Fibroblast of skin of right biceps (primary cell): Measurements from ENCODE around the gene BNIP3.
"Not testable (repeated sequence)": the region's sequence is repeated elsewhere in the genome, so short reads cannot be mapped to it uniquely, and the experiment has no call there.

Source experiments
- DNase-seq: peaks from one replicate; pipeline ENCODE4 v3.0.0-alpha.2; 2013

BNIP3 gene

DNA sequence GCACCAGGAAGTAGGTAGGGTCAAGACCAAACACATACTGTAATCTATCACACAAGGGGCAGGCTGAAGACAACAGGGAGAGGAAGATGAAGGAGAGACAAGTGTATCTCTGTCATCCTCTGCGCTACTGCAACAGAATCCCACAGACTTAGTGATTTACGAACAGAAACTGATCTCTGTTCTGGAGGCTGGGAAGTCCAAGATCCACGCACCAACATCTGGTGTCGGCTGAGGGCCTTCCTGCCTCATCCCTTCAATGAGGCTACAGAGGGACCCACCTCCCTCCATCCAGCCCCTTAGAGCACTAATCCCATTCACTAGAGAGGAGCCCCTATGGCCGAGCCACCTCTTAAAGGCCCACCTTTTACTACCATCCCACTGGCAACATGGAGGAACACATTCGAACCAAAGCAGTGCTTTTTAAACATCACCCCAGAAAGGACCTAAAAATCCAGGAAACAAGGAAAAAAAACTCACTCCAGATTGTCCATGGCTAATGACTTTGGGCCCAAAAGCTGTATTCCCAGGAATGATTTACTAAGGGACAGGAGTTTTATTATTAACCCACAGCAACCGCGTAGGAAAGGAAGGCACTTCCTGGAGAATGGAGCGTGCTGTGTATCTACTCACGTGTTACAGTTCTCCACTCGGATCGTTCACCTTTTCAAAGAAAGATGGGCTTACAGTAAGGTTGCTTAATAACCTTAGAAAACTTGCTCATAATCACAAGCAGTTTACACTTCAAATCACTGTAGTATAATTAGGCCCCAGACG lies 4.2 kb downstream of the BNIP3 start:
- DNase-seq = no peak

DNA sequence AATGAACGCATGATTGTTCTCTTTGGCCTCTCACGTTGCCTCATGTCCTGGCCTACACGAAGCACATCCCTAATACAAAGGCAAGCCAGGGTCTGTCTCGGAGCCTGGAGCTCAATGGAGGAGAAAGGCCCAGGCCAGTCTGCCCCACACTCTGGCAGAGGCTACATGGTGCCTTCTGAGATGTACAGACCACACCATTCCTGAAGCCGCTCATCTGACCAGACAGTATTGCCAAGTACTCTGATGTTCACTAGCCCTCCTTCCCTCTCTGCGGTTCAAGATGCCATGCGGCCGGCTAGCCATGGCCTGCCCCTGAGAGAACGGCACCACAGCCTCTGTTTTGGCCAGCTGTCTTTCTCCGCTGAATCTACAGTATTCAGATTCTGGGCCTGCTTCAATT lies 5.9 kb downstream of the BNIP3 start:
- DNase-seq = no peak

DNA sequence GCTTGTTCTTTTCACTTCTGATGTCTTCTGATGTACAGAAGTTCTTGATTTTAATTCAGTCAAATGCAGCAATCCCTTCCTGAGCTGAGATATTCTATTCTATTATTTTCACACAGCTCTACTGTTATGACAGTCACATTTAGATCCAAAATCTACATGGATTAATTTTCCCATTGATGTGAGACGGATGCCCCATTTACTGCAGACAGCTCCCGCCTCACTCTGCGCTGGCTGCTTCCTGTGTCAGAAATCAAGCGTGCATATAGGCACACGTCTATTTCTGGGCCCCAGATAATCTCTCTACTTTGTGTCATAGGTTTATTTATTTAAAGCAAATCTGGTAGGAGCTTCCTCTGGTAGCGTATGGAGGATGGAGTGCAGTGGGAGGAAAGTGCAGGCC lies 6.7 kb downstream of the BNIP3 start:
- DNase-seq = no peak

DNA sequence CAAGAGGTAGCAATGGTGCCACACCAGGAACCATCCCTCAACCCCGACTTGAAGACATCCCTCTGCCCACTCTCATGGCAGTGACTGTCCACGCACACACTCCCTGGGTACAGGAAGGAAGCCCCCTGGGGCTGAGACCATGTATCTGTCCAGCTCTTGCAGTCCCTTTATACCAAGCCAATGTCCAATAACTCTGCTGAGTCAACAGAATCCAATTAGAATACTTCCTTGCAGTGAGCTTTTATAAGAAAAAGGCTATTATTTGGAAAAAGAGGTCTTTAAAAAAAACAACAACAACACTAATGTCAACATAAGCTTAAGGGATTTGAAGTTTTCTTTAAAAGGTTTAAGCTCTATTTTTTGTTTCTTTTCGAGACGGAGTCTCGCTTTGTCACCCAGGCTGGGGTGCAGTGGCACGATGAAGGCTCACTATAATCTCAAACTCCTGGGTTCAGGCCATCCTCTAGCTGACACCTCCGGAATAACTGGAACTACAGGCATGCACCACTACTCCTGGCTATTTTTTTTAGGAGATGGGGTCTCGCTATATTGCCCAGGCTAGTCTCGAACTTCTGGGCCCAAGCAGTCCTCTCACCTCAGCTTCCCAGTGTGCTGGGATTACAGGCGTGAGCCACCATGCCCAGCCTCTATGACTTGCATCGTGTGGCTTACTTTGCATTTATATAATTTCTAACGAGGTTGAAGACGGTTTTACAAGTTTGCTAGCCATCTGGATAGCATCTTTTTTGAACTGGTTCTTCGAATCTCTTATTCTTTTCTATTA lies 7.5 kb downstream of the BNIP3 start:
- no peak for DNase-seq

DNA sequence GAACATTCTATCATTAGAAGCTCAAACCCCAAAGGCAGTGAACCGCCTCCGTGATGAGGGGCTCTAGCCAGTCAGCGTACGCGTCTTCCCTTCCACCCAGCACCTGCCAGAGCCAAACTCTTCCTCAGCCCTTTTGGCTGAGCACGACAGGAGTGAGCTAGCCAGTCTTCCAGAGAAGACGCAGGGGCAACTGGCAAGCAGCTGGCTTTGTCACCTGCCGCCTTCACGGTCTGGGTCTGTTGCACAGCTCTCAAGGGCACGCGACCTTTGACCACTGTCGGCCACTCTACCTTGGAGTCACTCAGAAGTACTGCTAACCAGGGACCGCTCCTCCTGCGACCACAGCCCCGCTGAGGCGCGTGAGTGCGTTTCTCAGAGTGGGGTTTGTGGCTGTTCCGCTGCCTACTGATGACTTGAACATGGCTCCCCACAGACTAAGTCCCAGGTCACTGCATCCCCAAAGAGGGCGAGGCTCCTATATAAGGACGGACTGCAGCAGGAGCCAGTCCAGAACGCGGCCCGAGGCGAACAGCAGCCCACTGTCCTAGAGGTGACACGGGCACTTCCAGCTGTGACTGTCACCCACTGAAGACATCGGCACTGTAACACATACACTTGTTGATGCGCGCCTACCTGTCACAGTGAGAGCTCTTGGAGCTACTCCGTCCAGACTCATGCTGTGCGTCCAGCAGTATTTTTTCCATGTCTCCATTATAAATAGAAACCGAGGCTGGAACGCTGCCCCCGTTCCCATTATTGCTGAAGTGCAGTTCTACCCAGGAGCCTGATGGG lies 8.4 kb downstream of the BNIP3 start:
- no peak for DNase-seq

DNA sequence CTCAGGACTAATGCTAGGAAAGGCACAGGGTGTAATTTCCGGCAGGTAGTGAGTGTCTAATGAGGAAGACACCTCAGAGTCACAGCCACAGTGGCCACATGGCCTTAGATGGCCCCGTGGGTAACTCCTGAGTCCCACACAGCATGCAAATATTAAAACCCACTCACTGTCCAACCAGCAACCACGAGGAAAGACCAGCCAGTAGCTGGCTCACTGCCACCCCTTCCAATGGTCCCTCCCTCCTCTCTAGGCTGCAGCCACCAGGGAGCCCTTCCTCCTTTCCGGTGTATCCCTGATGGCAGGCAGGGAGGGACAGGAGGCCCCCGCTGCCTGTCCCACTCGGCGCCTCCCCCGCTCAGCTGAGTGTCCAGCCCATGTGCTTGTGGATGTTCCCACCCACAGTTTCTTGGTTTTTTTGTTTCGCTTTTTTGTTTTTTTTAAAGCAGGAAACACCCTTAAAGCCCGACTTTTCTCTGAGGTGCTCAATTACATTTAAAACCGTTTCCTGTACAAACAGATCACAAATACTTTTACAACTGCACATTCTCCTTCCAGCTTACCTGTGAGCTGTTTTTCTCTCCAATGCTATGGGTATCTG lies 9.2 kb downstream of the BNIP3 start:
- DNase-seq = no peak

DNA sequence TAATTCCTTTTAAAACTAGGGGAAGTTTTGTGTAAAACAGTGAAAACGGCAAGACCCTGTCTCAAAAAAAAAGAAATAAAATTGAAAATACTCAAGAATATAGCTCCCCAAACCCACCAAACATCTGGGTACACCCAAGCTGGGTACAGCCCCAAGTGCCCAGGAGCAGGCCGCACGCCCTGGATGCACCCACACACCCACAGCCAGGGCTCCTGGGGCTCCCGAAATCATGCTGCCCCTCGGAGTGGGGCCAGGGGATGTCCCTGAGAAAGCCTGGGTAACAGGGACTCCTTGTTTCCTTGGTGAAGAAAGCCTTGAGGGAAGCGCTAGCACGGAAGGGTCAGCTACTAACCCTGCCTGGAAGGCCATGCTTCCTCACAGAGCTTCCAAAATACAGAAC lies 10.1 kb downstream of the BNIP3 start:
- no peak for DNase-seq

DNA sequence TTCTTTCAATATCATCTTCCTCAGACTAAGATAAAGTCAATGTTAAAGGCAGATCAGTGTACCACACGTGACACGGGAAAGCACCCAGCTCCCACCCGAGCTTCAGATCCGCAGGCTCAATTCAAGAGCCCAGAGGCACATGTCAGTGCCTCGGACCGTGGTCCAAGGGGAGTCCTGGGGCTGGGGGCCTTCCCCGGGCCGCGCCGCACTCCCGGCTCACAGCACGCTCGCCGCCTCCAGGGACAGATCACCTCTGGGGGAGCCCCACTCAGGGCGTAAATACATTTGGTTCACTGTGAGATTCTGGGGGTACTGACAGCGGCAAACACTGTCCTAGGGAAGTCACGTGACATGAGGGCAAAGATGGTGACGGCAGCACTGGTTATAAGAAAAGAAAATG lies 10.8 kb downstream of the BNIP3 start:
- DNase-seq = no peak

DNA sequence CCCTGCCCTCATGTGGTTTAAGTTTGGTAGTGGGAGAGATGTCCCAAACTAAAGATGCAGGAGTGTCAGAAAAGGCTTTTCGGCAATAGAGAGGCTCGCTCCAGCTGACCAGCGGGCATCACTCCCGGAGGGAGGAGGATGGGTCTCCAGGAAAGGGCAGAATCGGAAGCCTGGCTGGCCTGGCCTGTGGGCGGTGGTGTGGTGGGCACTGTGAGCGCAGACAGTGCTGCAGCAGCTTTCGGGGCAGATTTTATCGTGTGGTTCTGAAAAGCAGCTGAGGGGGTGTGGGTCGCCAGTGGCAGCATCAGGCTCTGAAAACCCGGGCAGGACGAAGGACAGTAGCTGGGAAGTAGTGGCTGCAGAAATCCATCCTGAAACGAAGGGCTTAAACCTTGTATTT lies 12.8 kb downstream of the BNIP3 start:
- DNase-seq = no peak

DNA sequence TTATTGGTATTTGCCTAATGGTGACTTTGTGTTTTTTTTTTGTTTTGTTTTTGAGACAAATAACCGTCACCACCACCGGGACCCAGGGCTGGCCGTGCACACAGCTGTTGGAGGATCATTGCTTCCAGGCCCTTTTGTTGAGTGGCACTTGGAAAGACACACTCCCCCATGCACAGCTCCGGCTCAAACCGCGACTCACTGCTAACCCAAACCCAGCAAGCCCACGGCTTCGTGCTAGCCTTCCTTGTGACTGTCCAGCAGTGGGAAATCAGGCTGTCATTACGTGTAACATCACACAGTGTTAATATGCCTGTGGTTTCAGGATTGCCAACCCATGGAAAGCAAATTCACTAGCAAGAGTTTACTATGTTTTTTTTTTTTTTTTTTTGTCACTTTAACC lies 17.4 kb downstream of the BNIP3 start:
- no peak for DNase-seq

DNA sequence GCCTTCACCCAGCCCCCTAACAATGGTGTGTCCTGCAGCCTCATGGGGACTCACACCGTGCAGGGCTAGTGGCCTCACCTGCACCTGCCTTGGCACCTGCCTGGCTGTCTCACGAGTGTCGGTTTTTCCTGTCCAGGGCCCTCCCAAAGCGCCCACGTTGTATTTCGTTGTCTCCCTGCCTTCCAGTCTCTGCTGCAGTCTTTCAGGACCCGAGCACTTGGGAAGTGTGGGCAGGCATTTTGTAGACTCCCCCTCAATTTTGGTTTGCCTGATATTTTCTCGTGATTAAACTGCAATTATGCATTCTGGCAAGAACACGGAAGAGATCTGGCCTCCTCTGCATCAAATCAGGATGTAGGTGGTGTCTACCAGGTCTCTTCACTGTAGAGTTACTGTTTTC lies 17.9 kb downstream of the BNIP3 start:
- no peak for DNase-seq

DNA sequence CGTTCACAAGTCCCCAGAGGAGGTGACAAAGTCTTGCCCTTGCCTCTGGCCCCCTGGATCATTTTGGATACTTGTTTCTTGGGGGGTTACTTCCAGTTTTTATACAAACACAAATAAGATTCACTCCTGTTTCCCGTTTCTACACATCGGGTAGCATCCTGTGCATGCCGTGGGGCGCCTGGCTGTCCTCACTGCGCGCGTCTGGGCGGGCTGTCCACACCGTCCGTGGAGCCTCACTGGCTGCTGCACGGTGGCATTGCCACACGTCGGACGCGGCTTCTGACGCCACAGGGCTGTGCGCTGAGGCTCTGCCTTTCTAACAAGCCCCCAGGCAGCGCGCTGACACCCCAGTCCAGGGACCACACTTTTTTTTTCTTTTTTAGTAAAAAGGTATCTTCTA lies 18.4 kb downstream of the BNIP3 start:
- DNase-seq = no peak

DNA sequence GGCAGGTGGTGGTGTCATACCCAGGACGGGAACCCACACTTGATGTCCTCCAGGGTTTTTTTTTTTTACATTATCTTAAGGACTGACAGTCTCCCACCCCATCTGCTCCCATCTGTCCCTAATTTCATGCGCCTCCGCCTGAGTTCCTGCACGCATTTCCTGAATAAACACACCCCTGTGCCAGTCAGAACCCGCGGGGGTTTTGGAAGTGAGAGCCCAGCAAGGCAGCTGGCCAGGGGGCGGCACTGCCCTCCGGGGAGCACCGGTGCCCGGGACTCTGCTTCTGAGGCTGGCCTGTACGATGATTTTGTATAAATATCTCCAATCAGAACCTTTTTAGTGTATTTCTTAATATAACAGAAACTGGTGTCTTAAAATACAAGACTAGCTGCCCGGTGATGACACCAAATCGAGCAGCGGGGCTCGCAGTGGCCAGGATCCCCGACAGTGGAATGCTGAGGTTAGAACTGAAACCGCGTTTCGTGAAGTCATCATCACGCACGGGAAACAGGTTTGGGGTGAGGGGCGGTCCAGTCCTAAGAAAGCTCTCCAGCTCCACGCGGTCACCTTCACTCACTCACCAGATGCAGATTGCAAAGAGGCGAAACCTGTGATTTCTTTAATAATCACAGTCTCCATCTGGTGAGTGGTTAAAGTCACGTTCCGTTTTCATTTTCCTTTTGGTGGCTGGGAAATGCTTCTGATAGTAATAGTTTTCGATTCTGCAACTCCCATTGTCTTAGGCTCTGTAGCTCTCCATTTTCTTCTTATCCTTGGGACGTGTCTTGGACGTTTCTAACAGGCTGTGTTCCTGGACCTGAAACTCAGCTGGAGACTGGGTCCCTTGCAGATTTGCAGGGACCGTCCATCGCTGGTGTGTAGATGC lies 19.7 kb downstream of the BNIP3 start:
- no peak for DNase-seq

DNA sequence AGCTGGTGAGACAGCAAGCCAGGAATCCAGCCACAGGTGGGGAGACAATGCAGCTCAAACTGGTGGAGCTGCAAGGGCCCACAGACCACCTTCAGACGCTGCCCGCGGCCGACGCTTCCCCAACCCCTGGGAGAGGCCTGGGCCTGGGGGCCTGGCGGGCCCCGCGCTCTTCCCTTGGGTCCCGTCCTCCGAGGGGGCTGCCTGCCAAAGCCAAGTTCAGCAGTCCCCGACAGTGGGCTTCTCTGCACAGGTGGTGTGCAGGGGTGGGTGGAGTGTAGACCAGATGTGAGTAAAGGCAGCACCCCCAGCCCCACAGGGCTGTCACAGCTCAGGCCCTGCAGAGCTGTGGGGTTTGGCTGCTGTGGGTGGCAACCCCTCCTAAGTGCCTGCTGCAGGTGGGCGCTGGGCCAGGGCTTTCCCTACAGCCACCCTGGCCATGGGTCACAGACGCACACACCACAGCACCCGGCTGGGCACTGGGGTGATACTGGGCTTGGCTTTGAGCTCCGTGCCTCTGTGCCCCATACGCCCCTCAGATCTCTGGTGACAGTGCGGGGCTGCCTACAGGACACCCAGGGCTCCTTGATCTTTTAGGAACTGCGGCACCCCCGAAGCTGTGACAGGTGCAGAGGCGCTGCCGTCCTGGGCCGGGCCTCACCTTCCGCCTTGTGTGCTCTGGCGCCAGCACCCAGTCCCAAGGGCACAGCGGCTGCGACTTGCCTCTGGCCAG lies 20.5 kb downstream of the BNIP3 start:
- no peak for DNase-seq

DNA sequence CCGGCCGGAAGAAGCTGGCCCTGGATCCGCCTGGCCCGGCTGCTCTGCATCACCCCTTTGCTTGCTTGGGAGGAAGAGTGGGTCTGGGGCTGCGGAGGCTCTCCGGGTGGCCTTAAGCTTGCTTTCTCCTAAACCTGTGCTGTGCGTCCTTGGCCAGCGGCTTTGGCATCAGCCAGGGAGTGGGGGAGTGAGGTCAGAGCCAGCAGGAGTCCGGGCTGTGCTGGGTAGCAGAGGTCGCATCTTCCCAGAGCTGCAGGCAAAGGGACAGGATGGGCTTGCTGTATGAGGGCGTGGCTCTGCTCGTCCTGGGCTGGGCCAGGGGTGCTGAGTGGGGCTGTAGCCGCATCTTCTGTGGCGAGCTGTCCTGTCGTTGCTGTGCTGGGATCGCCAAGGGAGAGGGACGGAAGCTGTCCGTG lies 21.1 kb downstream of the BNIP3 start:
- DNase-seq = no peak

DNA sequence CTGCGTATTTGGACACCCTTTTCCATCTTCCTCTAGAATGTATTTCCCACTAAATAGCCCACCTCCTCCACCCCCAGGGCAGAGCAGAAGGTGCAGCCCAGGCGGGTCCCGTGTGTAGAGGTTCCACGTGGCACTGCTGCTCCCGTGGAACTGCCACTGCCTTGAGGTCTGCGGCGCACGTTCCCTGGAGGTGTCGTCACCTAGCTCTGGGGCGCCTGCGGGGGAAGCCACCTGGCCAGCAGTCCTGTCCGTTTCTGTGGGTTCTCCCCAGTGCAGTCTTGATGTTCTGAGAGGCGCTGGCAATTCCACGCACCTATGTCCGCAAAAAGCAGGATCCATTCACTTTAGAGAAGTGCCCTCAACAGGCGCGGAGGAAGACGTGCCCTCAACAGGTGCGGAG lies 21.9 kb downstream of the BNIP3 start:
- DNase-seq = no peak

DNA sequence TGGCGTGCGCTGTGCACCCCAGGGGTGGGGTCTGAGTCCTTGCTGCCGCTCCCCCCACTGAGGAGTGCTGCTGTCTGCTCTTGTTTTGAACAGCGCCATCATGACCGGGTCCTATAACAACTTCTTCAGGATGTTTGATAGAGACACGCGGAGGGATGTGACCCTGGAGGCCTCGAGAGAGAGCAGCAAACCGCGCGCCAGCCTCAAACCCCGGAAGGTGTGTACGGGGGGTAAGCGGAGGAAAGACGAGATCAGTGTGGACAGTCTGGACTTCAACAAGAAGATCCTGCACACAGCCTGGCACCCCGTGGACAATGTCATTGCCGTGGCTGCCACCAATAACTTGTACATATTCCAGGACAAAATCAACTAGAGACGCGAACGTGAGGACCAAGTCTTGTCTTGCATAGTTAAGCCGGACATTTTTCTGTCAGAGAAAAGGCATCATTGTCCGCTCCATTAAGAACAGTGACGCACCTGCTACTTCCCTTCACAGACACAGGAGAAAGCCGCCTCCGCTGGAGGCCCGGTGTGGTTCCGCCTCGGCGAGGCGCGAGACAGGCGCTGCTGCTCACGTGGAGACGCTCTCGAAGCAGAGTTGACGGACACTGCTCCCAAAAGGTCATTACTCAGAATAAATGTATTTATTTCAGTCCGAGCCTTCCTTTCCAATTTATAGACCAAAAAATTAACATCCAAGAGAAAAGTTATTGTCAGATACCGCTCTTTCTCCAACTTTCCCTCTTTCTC lies 26.0 kb downstream of the BNIP3 start:
- DNase-seq = no peak

DNA sequence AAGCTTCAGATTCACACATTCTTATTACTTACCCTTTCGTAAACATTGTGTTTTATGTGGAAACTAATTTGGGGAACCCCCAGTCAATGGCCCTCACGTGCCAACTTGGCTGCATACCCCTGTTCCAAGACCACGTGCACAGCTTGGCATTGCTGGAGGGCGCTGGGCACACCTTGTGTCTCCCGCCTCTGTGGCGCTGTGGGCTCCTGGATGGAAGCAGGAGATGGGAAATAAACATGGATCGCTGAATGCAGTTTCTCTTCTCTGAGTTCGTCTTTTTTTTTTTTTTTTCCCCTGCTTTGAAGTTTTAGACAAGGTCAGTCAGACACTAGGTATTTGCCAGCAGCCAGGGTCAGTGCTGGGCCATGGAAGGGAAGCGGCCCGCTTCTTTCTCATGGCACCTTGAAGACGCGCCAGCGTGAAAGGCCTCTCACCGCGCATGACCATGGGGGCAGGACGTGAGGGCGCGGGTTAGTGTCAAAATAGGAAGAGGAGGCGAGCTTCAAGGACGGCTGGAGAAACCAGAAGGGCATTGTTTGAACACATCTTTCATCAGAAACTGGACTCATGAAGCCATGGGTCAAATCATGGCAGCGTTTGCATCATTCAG lies 27.3 kb downstream of the BNIP3 start:
- no peak for DNase-seq

DNA sequence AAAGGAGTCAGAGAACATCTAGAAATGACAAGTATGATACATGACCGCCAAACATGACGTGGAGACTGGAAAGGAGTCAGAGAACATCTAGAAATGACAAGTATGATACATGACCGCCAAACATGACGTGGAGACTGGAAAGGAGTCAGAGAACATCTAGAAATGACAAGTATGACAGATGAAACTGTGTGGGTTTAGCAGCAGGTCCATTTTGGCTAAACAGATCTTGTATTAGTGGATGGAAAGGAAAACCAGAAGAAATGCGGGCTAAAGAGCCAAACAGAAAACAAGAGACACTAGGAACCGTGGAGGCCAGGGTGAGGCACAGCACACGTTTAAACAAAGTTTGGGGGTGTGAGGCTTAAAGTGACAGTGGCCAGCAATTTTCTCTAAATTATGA lies 31.8 kb downstream of the BNIP3 start:
- not testable (repeated sequence) for DNase-seq
